Measurements from ENCODE around the gene PPP1R3E.

DNA sequence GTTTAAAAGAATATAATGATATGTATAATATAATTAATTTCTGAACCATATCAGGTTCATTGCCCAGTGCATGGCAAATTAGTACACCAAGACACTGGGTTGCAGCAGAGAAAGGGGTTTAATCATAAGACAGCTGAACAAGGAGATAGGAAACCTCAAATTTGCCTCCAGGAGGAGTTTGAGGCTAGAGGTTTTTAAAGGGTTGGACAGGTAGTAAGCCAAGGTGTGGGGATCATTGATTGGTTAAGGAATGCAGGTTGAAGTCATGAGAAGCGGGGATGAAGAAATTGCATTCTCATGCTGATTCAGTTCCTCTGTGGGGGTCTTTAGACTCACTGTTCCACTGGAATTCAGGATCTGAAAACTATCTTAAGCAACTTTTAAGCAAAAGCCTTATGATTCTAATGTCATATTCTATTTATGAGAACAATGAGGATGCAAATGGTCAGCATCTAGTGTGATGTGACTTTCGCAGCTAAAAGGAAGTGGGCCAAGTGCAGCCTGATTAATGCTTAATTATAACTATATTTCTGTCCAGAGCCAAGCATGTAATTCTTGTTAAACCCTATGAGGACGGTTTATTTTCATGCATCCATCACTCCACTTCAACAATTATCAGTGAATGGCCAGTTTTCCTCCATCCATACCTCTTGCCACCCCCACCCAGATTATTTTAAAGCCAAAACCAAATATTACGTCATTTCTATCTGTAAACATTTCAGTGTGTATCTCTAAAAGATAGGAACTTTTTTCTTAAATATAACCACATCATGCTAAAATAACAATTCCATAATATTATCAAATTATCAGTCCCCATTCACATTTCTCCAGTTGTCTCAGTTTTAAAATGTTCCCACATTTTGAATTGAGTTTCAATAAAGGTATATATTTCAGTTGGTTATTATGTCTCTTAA is 50.0 kb downstream of the PPP1R3E start:
- TF ChIP-seq, protein P1, sequence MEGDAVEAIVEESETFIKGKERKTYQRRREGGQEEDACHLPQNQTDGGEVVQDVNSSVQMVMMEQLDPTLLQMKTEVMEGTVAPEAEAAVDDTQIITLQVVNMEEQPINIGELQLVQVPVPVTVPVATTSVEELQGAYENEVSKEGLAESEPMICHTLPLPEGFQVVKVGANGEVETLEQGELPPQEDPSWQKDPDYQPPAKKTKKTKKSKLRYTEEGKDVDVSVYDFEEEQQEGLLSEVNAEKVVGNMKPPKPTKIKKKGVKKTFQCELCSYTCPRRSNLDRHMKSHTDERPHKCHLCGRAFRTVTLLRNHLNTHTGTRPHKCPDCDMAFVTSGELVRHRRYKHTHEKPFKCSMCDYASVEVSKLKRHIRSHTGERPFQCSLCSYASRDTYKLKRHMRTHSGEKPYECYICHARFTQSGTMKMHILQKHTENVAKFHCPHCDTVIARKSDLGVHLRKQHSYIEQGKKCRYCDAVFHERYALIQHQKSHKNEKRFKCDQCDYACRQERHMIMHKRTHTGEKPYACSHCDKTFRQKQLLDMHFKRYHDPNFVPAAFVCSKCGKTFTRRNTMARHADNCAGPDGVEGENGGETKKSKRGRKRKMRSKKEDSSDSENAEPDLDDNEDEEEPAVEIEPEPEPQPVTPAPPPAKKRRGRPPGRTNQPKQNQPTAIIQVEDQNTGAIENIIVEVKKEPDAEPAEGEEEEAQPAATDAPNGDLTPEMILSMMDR (IDR thresholded peaks at IDR 0.05): no peak
- TF ChIP-seq POLR2A (IDR thresholded peaks at IDR 0.05): no peak

Data from Peyer's patch (tissue), 4 donors.